K562 treated with DMSO at 1 percent for 4 hours (cell line): ENCODE measurements around the gene TMED1. TPM values are rescaled to one million over a fixed set of nuclear protein-coding genes. Genes with fewer than 3 reads are reported as not detected.

Experiments
- total RNA-seq: library from RNA; unstranded; fragments of 300-600 nt; gene quantifications from 2 replicates; pipeline ENCODE4 v1.2.3, GENCODE V29; 2022; ENCODE audit not compliant: insufficient read depth

The TMED1 gene
- 68.8 and 71.1 TPM in 2 replicates for total RNA-seq

GRCh38 chr19:10835754-10836478, at the start of gene TMED1:
Gene TMED1, minus strand, starts transcription at chr19:10836212. Its CDS starts 21 bp downstream, at chr19:10836191.

DNA sequence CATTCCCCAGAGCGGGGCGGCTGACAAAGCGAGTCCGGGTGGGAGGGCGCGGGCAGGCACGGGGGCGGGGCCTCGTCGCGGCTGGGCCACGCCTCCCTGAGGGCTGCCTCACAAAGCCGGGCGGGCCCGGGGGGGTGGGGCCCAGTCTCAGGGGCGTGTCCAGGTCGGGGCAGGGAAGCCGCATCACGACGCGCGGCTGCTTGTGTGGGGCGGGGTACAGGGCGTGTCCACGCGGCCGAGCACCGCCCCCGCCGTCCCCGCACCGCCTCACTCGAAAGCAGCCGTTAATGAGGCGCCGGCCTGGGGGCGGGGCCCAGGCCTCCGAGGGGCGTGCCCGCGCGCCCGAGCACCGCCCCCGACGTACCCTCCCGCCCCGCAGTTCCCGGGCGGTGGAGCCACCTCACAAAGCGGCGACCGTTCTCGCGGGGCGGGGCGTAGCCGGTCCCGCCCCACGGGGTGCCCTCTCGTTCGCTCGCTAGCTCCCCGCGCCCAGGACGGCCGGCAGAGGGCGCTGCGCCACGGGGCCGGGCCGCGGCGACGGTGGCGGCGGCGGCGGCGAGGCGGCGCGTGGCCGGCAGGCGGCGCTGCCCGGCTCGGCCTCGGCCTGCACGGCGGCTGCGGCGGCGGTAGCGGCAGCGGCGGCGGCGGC, 35.1 kb upstream of the TMED1 start, which contains the start of gene CARM1:
CARM1 (plus strand) TSS at position 599 of the 649 bp plus-strand sequence. CDS start 150 bp downstream, outside the sequence.

DNA sequence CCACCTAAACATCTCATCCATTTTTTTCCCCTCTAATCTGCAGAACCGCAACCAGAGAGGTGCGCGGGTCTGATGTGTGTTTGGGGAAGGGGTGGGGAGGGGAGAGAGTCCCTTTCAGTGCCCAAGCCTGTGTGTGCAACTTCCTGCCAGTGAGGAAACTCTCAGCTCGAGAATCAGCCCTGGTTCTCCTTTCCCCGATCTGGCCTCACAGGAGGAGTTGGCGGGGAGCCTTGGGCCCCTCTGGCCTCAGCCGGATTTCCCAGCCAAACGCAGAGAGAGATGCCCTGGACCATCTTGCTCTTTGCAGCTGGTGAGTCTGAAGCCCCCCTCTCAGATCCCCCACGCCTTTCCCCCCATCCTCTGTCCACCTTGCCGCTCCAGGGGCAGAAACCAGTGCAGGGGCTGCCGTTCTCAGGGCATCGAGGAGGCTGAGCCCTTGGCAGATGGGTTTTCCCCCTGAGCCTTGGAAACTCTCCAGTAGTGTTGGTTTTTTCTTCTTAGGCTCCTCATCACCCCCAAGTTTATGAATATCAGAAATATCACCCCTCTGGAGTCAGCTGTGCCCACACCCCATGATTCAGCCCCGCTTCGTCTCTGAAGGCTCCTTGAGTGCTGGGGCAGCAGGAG, 12.3 kb upstream of the TMED1 start, which contains the start of gene C19orf38:
C19orf38 (plus strand) TSS at position 186 of the 627 bp plus-strand sequence; CDS start at position 280, 94 bp downstream.

Other genes starting within 250 kb of the TMED1 start
- gene AP1M2, start 248.9 kb downstream of the TMED1 start, total RNA-seq, result not detected in 2 replicates
- 34.4 and 49.9 TPM in 2 replicates for gene SLC44A2, start 210.7 kb downstream of the TMED1 start, total RNA-seq
- gene ILF3, start 181.9 kb downstream of the TMED1 start, total RNA-seq, result 192 and 224 TPM in 2 replicates
- 15.1 and 15.8 TPM in 2 replicates for gene QTRT1, start 134.8 kb downstream of the TMED1 start, total RNA-seq
- gene DNM2, start 118.1 kb downstream of the TMED1 start, total RNA-seq, result 230 and 243 TPM in 2 replicates
- gene C19orf38, start 12.2 kb upstream of the TMED1 start, total RNA-seq, result 1.3 TPM in 1 of 2 replicates, not detected in the other
- 70.4 and 78.1 TPM in 2 replicates for gene CARM1, start 35.3 kb upstream of the TMED1 start, total RNA-seq
- 94.4 and 108 TPM in 2 replicates for gene YIPF2, start 92.4 kb upstream of the TMED1 start, total RNA-seq
- 46.5 and 49.0 TPM in 2 replicates for gene TIMM29, start 92.6 kb upstream of the TMED1 start, total RNA-seq
- gene SMARCA4, start 124.8 kb upstream of the TMED1 start, total RNA-seq, result 92.5 and 115 TPM in 2 replicates